ENCODE results near the gene KRT15.
A peak's percentile ranks its signal among the peaks of the same experiment; 100 is the strongest.

KRT15 gene

DNA sequence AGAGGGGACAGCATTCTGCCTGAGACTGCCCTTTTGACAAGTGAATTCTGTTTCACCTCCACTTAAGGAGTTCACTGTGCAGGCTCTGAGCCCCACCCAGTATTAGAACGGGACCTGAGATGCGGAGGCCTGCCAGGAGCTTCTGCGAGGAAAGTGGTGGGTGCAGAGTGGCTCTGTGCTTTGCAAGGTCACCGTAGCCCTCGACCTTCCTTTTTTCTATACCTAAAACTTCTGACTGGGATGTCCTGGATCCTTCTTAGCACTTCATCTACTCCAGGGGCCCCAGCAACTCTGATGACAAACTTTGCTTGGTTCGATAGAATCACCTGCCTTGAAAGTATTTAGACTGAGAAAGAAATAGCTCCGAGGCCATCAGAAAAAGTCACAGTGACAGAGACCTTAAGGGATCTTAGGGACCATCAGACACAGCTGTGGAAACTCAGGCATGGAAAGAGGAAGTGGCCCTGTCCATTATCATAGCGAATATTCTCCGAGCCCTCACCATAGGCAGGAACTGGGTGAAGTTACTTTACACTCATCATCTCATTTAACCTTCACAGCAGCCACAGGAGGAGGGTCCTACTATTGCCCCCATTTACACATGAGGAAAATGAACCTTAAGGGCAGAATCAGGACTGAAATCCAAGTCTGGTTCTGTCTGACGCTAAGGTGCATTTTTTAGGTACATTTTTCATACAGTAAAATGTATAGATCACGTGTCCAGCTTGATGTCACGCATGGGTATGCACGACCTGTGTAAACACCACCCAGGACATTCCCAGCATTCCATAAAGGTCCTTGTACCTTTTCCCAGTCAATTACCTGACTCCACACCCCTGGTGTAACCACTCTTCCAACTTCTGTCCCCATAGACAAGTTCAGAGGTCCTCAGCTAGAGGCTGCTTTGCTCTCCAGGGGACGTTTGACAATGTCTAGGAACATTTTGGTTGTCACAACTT lies 12.6 kb downstream of the KRT15 start:
- no peak for DNase-seq

DNA sequence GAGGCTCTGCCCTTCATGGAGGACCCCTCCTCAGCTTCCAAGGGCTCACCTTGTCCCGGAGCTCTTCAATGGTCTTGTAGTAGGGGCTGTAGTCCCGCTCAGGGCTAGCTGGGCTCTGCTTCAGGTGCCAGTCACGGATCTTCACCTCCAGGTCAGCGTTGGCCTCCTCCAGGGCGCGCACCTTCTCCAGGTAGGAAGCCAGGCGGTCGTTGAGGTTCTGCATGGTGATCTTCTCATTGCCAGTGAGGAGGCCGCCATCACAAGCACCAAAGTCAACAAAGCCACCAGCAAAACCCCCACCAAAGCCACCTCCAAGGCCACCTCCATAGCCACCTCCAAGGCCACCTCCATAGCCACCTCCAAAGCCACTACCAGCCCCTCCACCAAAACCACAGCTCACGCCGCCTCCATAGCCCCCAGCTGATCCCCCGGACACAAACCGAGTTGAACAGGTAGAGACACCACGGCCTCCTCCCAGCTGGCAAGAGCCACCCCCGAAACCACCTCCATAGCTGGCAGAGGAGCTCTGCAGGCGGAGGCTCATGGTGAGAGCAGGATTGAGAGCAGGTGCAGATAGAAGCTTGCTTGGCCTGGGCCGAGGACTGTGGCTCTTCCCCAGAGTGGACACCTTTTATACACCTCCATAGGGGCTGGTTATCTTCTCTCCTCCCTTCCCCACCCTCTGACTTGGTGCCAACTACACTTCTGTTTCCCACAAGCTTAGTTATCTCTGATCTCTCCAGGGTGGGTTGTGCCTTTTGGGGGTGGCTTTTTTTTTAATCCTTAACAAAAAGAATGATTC lies 13.5 kb downstream of the KRT15 start, which contains the start of gene KRT13:
KRT13 (minus strand) TSS at position 606 of the 802 bp plus-strand sequence; CDS start at position 544, 62 bp downstream.
- DNase-seq, result no peak

DNA sequence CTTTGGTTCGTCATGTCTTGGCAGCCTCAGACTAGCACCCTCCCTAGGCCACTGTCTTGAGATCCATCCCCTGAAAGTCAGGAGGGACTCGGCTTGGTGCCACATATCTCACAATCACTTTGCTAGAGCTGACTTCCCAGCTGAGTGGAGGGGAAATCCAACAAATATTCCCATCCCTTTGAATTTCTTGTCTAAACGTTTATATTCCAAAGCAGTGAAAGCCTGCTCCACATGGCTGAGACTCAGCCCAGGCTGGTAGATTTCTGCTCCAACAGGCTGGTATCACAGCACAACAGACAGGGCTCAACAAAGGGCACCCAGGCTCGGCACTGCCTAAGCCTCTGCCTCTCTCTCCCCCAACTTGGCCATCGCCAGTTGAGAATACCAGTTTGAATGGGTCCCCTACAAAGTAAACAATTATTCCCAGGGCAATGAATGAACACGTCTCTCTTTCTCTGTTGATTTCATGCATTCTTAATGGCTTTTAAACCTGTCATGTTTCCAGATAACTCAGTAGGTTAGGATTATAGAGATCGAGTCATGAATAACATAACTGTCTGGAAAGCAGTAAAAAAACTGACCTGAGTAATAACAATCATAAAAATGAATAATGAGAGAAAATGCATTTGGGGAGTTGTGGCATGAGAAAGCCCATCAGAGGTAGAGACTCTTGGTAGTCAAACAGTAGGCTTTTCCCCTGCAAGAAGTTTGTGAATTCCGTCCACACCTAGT lies 14.3 kb downstream of the KRT15 start:
- DNase-seq, result no peak

DNA sequence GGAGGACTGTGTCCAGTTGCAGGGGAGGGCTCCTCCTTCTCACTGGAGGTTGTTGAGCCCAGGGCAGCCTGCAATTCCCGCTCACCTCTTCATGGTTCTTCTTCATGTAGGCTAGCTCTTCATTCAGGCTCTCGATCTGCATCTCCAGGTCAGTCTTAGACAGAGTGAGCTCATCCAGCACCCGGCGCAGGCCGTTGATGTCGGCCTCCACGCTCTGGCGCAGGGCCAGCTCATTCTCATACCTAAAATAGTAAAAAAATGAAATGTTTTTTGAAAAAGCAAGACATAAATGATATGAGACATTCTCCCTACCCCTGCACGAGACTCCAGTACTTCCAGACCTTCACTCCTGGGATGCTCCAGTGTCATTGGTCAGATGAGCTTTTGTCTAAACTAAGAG lies 15.5 kb downstream of the KRT15 start:
- no peak for DNase-seq

DNA sequence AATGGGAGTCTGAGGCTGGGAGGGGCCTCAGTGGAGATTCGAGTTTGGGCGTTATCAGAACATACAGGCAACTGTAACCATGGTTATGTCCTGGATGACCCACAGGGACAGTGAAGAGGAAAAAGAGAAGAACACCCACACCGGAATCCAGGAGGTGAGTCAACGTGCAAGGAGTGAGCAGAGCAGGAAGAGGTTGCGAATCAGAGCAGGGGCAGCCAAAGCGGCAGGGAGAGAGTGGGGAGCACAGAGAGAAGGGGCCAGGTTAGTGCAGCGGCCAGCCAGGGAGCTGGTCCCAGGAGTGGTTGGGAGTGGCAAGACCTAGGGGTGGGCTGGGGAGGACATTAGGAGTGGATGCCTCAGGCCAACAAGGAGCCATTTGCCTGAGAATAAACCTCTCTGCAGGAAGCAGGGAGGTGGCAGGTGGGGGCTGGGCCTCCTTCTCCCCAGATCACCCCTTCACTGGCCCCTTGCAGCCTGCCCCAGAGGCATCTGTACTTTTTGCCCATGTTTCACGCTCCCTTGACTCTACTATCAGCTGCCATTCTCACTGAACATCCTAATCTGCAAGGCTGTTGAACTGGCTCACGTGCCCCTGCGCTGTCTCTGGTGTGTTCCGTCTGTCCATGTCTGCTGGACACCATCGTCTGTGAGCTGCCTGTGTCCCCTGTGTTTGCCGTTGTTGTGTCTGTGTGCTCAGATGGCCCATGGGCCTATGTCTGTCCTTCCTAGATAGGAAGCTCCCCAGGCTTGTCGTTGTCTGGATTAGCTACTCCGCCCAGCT lies 18.4 kb downstream of the KRT15 start:
- DNase-seq, result no peak

DNA sequence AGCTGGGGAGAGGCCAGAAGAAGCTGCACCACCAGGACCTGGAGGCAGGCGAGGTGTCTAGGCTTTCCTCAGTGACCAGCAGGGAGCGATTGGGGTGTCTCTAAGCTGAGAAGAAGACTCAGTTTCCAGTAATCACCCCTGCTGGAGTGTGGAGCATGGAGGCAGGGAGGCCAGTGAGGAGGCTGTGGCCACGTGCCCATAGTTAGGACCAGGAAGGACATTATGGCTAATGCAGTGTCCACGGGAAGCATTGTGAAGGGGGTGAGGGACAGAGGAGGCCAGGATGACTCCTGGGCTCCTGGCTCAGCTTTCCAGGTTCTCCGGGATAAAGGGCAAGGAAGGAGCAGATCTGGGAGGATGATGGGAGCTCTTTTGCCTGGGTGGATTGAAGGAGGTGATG lies 19.0 kb downstream of the KRT15 start:
- DNase-seq, result no peak

DNA sequence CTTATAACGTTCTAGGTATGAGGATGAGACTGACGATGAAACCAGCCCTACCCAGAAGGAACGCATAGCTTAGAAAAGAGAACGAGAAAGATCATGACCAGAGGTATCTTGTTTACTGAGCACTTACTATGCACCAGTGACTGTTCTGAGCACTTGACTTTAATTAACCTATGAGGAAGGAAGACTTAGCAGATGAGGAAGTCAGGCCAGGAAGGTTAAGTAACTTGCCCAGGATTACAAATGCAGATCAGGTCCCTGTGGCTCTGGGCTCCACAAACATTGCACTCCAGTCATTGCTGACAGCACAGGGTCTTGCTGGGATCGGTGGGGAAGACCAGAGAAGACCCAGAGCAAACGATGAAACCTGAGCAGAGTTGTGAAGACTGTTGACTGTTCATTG lies 20.4 kb downstream of the KRT15 start:
- no peak for DNase-seq

DNA sequence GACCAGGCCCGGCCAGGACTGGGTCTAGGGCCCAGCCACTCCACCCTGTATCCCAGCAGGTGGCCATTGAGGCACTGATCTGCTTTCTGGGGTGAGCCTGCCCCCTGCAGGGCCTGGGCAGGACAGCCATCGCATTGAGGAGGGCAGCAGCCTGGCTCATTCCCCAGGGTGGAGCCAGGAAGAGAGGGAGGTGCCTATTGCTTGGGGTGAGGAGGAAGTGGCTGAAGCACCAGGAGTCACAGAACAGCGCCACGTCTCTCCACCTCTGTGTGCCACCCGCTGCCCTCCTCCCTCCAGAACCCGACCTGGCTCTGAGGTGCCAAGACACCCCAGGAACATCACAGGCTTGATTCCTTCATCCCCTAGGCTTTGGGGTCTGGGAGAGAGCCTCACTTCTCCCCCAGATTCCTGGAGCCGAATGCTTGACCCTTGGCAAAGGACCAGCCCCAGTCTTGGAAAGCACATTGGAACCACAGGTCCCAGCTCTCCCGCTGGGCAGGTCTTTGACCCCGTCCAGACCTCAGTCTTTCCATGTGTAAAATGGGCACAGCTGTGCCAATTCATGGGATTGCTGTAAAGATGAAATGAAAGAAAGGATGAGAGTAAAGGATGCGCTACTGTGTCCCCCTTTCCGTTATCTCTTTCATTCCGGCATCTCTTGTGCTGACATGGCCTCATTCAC lies 21.7 kb downstream of the KRT15 start:
- peak in 9 of 56 donors; percentile 1 to 33 (median 10) for DNase-seq

DNA sequence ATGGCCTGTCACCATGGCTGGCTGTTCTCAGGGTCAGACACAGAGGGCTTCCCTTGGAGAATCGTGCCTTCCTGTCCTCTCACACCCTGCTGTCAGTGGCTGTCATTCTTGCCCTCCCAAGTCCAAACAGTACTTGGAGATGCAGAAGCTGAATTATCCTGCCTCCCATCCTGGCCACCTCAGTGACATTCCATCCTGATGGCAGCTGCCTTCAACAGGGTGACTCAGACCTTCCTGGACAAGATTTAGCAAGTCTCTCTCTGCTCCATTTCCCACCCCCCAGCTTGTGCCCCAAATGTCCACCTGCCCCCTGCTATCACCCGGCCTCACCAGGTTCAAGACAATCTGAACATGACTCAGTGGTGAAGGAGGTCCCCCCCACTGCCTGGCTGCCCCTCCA lies 24.2 kb downstream of the KRT15 start:
- no peak for DNase-seq

DNA sequence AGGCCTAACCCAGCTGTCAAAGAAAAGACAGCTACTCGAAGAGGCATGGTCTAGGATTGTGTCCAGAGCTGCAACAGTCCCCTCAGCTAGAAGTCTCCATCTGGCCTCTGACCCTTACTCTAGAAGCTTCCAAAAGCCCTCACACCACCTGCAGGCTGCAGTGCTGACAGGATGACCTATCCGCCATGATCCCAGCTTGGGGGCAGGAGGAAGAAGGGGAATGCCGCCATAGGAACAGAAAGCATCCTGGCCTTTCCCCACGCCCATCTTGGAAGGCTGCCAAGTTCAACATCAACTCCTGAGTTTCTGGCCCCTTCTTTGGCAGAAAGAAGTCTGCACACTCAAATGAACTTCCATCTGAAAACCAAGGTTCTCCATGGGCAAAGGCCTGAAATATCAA lies 25.9 kb downstream of the KRT15 start:
- DNase-seq, result peak in 1 of 56 donors; percentile 13

DNA sequence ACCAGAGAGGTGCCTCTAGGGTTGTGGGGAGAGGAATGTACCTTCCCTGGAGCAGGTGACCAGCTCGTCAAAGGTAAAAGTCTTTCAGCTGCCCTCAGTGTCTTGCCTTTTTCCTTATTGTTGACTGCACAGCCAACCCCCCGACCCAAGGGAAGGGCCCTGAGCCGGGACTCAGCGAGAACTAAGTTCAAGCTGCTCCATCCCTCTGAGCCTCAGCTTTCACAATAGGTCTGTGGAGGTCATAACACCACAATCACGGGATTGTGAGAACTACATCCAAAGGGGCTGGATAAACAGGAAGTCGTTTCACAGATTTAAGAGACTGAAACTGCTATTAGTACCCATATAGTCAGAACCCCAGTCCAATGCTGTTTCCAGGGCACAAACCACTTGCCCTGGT lies 26.3 kb downstream of the KRT15 start:
- no peak for DNase-seq

DNA sequence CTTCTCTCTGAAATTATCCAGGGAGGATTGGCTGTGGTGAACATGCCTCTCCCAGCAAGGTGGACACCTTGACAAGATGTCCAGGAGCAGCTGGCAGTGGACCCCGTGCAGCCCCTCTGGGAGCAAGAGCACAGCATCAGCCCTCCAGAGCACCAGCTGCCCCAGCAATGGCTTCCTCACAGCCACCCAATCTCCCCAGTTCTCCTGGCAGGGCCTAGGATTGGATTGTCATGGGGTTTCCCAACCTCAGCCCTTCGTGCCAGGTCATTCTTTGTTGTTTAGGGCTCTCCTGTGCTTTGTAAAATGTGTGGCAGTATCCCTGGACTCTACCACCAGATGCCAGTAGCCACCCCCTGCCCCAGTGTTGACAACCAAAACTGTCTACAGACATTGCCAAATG lies 27.2 kb downstream of the KRT15 start:
- DNase-seq, result no peak

DNA sequence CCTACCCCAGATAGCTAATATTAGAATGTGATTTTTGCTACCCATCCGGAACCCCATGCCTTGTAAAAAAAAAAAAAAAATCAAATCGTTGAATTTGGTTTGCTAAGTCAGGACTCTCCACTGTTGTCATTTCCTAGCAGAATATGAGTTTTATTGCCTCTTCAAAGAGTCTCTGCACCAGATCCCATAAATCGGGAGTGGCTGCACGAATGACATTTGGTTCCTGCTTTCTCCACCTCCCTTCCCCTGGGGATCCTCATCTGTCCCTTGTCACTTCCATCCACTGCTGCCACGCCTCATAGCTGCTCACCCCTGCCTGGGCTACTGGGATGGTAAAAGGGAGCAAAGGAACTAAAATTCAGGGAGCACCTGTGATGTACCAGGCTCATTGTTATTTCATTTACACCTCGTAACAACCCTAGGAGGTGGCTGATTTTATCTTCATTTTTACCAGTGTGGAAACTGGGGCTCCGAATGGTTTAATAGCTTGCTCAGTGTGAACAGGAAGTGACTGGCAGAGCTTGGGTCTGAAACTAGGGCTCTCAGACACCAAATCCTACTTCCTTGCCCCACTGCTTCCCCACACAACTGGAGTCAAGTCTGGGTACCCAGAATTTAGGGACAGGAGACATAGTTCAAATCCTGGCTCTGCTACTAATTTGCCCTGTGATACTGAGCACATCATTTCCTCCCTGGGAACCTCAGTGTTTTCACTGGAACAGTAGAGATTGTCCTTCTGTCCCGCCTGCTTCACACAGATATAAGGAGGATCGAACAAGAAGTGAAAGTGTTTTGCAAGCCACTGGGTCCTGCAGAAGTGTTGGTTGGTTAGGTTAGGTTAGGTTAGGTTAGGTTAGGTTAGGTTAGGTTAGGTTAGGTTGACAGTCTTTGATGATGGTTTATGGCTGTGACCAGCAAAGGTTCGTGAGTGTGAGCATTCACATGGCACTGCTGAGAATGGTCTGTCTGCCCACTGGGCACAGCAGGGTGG lies 28.4 kb downstream of the KRT15 start:
- no peak for DNase-seq

DNA sequence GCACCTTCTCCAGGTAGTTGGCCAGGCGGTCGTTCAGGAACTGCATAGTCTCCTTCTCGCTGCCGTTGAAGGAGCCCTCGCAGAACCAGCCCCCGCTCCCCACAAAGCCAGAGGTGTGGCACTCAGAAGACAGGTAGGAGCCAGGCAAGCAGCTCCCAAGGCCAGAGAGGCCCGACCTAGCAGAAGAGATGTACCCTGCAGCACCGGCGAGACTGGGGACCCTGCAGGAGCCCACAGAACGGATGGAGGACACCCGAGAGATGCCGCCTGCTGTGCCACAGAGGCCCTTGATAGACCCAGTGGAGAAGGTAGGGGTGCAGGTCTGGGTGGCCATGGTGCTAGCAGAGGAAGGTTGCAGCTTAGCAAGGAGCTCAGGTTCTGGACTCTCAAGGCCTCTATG lies 29.2 kb downstream of the KRT15 start, which contains the start of gene KRT36:
KRT36 (minus strand) TSS at position 380 of the 400 bp plus-strand sequence; CDS start at position 334, 46 bp downstream.
- DNase-seq, result no peak

DNA sequence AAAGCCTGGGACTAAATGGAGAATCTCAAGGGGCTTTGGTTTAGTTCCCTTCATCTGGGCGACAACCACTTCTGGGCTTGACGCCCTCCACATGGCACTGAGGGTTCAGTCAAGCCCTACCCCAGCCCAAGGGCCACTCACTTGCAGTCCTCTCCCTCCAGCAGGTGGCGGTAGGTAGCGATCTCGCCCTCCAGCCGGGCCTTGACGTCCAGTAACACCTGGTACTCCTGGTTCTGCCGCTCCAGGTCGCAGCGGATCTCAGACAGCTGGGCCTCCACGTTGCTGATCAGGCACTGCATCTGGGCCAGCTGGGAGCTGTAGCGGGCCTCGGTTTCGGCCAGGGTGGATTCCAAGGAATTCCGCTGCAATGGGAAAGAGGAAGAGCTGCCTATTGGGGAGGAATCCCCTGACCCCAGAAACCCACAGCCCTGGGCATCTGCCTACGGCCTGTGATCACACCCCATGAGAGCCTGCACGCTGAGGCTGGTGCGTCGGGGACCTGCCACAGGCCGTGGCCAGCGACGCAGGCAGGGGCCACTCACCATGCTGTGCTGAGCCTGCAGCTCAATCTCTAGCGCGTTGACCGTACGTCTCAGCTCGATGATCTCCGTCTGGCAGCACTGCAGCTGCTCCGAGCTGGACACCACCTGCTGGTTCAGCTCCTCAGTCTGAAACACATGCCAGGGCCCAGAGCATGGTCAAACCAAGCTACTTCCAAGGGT lies 31.7 kb downstream of the KRT15 start:
- no peak for DNase-seq

DNA sequence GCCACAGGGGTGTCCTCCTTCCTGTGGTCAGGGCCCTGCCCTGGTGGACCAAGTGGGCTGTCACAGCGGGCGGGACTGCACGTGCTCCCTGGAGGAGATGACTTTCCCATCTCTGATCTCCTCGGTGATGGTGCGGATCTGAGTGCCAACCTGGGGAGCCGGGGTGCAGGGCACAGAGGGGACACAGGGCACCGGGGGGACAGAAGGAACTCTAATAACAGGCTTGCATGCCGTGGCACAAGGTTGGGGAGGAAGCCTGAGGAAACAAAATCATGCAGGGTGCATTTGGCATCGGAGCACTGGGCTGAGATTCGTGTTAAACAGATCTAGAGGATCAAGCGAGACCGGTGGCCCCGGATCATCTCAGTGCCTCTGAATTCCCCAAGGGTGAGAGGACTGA lies 32.4 kb downstream of the KRT15 start:
- DNase-seq, result no peak

DNA sequence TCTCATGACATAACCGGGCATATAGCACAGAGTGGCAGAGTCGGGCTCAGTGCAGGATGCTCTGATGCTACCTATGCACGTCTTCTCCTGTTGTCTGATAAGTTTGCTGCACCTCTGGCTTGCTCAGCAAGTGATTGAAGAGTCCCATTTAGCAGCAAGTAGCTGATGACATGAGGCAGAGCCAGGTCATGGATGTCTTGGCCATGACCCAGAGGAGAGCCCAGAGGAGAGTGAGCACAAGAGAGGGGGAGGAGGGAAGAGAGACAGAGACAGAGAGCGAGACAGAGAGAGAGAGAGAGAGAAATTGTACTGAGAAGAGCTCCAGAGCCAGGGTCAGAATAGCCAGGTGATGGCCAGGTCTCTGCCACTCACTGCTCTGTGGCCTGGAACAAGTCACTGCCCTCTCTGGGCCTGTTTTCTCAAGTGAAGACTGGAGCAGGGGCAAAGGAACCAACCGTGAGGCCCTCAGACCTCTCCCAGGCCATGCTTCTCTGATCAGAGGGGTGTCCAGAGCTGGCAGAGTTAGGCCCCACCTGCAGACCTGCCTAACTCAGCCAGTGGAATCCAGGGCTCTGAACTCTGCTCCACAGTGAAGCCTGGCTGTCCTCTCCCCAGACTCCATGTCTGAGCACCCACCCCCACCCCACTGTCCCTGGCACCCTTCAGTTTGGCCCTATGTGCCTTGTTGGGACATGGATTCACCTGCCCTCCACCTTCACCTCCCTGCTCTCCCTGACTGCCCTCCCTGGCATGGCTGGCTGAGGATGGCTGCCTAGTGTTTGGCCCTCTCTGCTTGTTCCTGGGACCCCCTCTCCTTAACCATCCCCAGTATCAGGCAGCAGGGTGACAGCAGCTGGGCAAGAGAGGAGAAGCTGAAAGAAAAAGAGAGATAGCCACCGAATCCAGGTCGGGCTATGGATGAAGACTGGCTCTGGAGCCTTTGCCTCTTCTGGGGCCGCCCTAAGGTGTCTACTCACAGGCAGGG lies 33.5 kb downstream of the KRT15 start:
- DNase-seq, result no peak
